ENCODE data around the gene SUZ12. TPM values are rescaled to one million over a fixed set of nuclear protein-coding genes. Genes with fewer than 3 reads are reported as not detected.

Gene SUZ12
- total RNA-seq, 1 donor from 2014 or later: 14.7 TPM

GRCh38 chr17:32010114-32010513 is 73.3 kb downstream of the SUZ12 start:
- TF ChIP-seq CTCF (IDR thresholded peaks at IDR 0.05) (no peak), POLR2A (IDR thresholded peaks at IDR 0.05) (no peak), POLR2AphosphoS5 (IDR thresholded peaks at IDR 0.05; ENCODE audit: insufficient read depth in 1 of 2, low read depth in 1 of 2) (no peak)
- DNase-seq (ENCODE audit: extremely low spot score in 2 of 2): no peak
- no peaks in the 10 kb centered on the region for H3K9me3 ChIP-seq
- intact Hi-C loops (cut with DNase I): no loop called here
- no peak overlapping the region for H3K4me3 ChIP-seq
- H3K27me3 ChIP-seq: no peaks in the 10 kb centered on the region
- H3K27ac ChIP-seq: no peak overlapping the region
- no peaks in the 10 kb centered on the region for H3K36me3 ChIP-seq
- peaks cover 32% of the 10 kb centered on the region for H3K4me1 ChIP-seq

- Histone ChIP-seq H3K27ac (no peak overlapping the region), H3K4me3 (no peak overlapping the region), H3K9me3 (no peaks in the 10 kb centered on the region), H3K27me3 (no peaks in the 10 kb centered on the region), H3K4me1 (no peaks in the 10 kb centered on the region), H3K36me3 (no peaks in the 10 kb centered on the region)
- intact Hi-C loops (cut with DNase I): no loop called here
- DNase-seq (ENCODE audit: extremely low spot score in 2 of 2): no peak
- no peak for TF ChIP-seq CTCF (IDR thresholded peaks at IDR 0.05)
- no peak for TF ChIP-seq POLR2AphosphoS5 (IDR thresholded peaks at IDR 0.05; ENCODE audit: insufficient read depth in 1 of 2, low read depth in 1 of 2)
- TF ChIP-seq POLR2A (IDR thresholded peaks at IDR 0.05): no peak
These were observed 78.6 kb downstream of the SUZ12 start for GRCh38 chr17:32015245-32016013.

- Histone ChIP-seq H3K27ac (no peak overlapping the region), H3K36me3 (no peaks in the 10 kb centered on the region), H3K27me3 (no peaks in the 10 kb centered on the region), H3K4me3 (no peak overlapping the region), H3K9me3 (no peaks in the 10 kb centered on the region), H3K4me1 (no peaks in the 10 kb centered on the region)
- intact Hi-C loops (cut with DNase I): no loop called here
- no peak for DNase-seq (ENCODE audit: extremely low spot score in 2 of 2)
- no peak for TF ChIP-seq POLR2A (IDR thresholded peaks at IDR 0.05)
- TF ChIP-seq CTCF (IDR thresholded peaks at IDR 0.05): no peak
- TF ChIP-seq POLR2AphosphoS5 (IDR thresholded peaks at IDR 0.05; ENCODE audit: insufficient read depth in 1 of 2, low read depth in 1 of 2): no peak
These were observed 79.4 kb downstream of the SUZ12 start for GRCh38 chr17:32016231-32016630.

- H3K9me3 ChIP-seq: no peaks in the 10 kb centered on the region
- H3K4me1 ChIP-seq: no peaks in the 10 kb centered on the region
- no peaks in the 10 kb centered on the region for H3K27me3 ChIP-seq
- H3K27ac ChIP-seq: no peak overlapping the region
- H3K36me3 ChIP-seq: no peaks in the 10 kb centered on the region
- no peak for TF ChIP-seq CTCF (IDR thresholded peaks at IDR 0.05)
- TF ChIP-seq POLR2A (IDR thresholded peaks at IDR 0.05): no peak
- TF ChIP-seq POLR2AphosphoS5 (IDR thresholded peaks at IDR 0.05; ENCODE audit: insufficient read depth in 1 of 2, low read depth in 1 of 2): no peak
- no peak for DNase-seq (ENCODE audit: extremely low spot score in 2 of 2)
- no peak overlapping the region for H3K4me3 ChIP-seq
- intact Hi-C loops (cut with DNase I): no loop called here
These were observed 82.4 kb downstream of the SUZ12 start for GRCh38 chr17:32019228-32019627.

- Histone ChIP-seq H3K4me1 (no peaks in the 10 kb centered on the region), H3K9me3 (no peaks in the 10 kb centered on the region), H3K27ac (no peak overlapping the region), H3K36me3 (no peaks in the 10 kb centered on the region), H3K4me3 (no peak overlapping the region), H3K27me3 (no peaks in the 10 kb centered on the region)
- DNase-seq (ENCODE audit: extremely low spot score in 2 of 2): no peak
- TF ChIP-seq CTCF (IDR thresholded peaks at IDR 0.05): no peak
- TF ChIP-seq POLR2AphosphoS5 (IDR thresholded peaks at IDR 0.05; ENCODE audit: insufficient read depth in 1 of 2, low read depth in 1 of 2): no peak
- TF ChIP-seq POLR2A (IDR thresholded peaks at IDR 0.05): no peak
- intact Hi-C loops (cut with DNase I): no loop called here
These were observed 84.3 kb downstream of the SUZ12 start for GRCh38 chr17:32020943-32021614.

Data from vagina (tissue), 2 donors.